Hippocampal formation (tissue), 2 donors: ENCODE measurements around the gene SPEF1.
A peak's percentile ranks its signal among the peaks of the same experiment; 100 is the strongest.
"Not testable (repeated sequence)": the region's sequence is repeated elsewhere in the genome, so short reads cannot be mapped to it uniquely, and the experiment has no call there.

Experiments used
- DNase-seq, 2 donors: peaks; one replicate each; lab custom pipeline; 2025; lab: John Stamatoyannopoulos, UW

The SPEF1 gene

DNA sequence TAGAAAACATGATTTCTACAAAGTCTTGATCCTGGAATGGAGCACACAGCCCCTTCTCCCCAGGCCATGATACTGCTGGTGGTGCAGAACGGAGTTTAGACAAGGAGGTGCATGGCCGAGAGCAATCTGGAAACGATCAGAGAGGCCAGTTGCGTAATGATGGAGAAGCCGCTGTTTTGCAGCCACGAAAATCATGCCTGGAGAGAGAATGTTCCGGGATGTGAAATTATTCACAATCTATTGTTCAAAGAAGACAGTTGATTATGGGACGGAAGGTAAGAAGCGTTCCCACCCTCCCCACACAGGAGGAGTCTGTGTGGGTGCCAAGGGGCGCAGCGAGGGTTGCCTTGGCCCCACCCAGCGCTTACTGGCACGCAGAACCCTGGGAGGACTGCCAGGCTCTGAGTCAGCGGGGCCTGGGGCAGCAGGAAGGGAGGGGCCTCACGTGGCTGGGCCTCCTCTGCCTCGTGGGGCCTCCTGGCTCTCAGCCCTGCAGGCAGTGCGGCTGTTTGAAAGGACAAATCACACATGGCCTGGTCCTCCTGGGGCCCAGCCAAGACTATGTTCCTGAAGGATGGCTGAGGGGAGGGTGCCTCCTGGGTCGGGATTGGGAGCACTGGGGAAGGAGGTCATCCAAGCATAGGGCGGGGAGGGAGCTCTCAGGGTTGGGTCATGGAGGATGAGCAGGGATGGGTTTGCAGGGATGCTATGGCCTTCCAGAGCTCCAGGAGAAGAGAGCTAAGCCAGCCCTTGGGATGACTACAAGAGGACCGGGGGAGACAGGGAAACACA lies 30.4 kb upstream of the SPEF1 start:
- peak; percentile 88 to 94 for DNase-seq

GRCh38 chr20:3808544-3808943 lies 27.3 kb upstream of the SPEF1 start:
- DNase-seq = no peak

- DNase-seq = no peak
Measured at GRCh38 chr20:3804781-3805180, 23.5 kb upstream of the SPEF1 start.

DNA sequence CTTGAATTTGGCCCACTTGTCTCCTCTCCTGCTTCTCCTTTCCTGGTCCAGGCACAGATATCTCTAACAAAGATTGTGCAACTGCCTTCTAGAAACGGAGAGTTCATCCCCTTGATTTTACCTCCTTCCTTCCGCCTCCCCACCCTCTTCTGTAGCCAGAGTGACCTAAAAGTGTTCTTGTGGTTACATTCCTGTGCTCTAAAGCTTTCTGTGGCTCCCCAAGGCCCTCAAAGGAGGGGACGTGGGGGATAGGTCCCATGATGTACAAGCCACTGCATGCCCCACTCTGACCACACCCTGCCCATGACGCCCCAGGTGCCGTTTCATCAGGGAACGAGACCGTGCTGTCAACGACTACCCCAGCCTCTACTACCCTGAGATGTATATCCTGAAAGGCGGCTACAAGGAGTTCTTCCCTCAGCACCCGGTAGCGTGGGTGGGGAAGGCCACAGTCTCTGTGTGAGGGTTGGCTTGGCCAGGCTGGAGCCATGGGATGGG lies 23.1 kb upstream of the SPEF1 start:
- DNase-seq = no peak

GRCh38 chr20:3803854-3804253 lies 22.6 kb upstream of the SPEF1 start:
- DNase-seq = no peak

GRCh38 chr20:3803289-3803688 lies 22.0 kb upstream of the SPEF1 start:
- no peak for DNase-seq

GRCh38 chr20:3802524-3803239 lies 21.4 kb upstream of the SPEF1 start:
- no peak for DNase-seq

- DNase-seq = no peak
Measured at GRCh38 chr20:3801846-3802245, 20.6 kb upstream of the SPEF1 start.

DNA sequence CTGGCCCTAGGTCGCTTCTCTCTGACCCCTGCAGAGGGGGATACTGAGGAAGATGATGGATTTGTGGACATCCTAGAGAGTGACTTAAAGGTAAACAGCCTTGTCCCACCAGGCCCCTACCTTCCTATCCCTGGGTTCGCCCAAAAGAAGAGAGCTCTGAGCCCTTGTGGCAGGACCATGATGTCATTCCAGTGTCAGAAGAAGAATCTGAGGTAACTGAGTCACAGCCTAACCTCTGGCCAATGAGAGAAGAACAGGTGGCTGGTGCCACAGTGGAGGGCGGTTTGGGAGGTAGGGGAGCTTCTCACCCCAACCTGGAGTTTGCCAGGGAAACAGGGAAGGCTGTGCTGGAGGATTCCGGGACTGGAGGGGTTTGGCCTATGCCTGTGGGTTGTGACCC lies 20.1 kb upstream of the SPEF1 start:
- DNase-seq = no peak

DNA sequence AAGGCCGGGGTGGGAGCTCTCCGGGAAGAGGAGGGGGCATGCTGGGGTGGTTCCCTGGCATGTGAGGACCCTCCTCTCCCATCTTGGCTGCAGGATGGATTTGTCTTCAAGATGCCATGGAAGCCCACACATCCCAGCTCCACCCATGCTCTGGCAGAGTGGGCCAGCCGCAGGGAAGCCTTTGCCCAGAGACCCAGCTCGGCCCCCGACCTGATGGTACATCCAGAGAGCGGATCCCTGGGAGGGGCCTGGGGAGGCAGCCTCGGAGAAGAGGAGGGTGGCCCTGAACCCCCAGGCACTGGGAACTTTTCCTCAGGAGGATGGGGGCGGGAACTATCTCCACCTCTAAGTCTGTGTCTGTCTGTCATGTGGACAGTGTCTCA lies 19.6 kb upstream of the SPEF1 start:
- DNase-seq = no peak

DNA sequence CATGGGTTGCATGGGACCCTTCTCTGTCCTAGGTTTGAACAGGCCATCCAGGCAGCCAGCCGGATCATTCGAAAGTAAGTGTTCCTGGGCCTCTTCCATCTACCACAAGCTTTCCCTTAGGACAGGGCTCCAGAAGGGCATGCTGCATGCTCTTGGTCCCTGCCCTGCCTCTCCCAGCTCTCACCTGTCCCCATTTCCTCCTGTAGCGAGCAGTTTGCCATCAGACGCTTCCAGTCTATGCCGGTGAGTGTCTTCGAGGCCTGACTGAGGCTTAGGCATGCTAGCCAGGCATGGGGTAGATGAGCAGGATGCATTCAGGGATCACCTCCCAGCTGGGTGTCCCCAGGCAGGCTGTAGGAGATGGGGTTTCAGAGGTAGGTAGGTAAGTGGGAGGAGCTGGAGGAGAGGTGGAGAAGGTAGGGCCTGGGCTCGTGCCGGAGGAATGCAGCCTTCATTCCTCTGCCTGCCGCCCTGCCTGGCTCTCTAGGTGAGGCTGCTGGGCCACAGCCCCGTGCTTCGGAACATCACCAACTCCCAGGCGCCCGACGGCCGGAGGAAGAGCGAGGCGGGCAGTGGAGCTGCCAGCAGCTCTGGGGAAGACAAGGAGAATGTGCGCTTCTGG lies 19.1 kb upstream of the SPEF1 start:
- DNase-seq = no peak

DNA sequence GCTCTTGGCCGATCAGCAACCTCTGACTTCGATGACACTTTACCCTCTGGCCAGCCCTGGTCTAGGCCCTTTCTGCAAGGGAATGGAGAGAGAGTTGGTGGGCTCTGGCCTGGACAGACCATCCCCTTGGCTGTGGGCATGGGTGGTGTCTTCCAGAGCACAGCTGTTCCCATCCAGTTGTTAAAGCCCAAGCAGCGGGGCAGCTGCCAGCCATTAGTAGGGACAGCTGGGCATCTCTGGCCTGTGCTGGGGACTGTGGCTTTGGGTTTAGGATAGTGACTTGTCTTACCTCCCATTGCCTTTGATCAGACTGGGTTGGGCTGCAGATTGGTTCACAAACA lies 17.6 kb upstream of the SPEF1 start:
- DNase-seq = no peak

GRCh38 chr20:3798373-3798768 lies 17.1 kb upstream of the SPEF1 start:
- DNase-seq = peak in 1 of 2 donors; percentile 35

GRCh38 chr20:3797592-3798372 lies 16.5 kb upstream of the SPEF1 start:
- no peak for DNase-seq

GRCh38 chr20:3797226-3797545 lies 15.9 kb upstream of the SPEF1 start:
- no peak for DNase-seq

DNA sequence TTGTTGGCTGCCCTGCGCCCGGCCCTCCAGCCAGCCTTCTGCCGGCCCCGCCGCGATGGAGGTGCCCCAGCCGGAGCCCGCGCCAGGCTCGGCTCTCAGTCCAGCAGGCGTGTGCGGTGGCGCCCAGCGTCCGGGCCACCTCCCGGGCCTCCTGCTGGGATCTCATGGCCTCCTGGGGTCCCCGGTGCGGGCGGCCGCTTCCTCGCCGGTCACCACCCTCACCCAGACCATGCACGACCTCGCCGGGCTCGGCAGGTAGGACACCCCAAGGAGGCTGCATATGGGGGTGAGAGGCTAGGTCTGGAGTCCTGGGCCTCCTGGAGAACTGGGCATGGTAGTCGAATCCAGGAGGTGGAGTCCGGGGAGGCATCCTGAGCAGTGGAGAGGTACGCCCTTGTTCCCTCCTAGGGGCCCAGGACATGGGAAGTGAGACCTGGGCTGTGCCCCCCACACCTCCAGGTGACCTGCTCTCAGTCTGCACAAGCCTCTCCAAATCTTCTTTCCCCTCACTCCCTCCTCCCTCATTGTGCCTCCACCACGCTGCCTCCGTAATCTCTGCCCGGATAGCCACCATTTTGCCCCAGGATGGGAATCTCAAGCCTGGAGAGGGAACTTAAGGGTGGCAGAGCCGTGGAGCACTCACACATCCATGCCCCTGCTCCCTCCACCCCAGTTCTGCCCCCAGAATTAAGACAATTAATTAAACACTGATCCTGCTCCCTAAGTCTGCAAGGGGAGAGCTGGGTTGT lies 15.4 kb upstream of the SPEF1 start:
- no peak for DNase-seq

DNA sequence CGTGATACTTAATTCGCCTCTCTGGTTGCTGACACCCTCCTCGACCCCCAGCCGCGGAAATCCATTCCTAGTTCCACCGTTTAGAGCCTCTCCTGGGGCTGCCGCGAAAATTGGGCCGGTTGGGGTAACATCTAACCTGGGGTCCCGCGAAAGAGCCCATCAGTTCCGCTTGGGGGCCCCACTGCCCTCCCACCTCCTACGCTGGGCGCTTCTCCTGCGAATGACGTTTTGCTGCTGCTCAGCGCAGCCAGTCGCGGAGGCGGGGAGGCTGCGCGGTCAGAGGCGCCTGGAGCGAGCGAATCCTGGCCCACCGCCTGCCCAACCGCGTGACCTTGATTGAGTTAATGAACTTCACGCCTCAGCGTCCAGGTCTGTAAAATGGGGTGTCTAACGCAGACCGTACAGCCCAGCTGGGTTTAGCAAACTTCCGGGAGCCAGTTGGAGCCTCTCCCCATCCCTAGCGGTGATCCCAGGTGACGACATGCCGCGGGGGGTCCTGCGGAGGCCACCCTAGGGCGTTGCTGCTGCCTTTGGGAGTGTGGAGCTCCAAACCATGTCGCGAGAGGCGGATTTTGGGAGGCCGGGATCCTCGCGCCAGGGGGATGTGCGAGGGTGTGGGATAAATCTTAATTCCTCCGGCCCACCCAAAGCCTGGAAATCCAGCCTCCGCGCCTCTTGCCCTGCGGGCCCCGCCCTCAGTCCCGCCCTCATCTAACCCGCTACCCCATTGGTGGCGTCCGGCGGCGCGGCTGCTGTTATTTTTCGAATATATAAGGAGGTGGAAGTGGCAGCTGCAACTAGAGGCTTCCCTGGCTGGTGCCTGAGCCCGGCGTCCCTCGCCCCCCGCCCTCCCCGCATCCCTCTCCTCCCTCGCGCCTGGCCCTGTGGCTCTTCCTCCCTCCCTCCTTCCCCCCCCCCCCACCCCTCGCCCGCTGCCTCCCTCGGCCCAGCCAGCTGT lies 14.5 kb upstream of the SPEF1 start, which contains the start of gene CDC25B:
Gene CDC25B, plus strand, starts transcription at position 800 of the 958 bp plus-strand sequence. CDS start 222 bp downstream, outside the sequence.
- peak; percentile 93 to 94 for DNase-seq

- no peak for DNase-seq
Measured at GRCh38 chr20:3794701-3795420, 13.6 kb upstream of the SPEF1 start.

DNA sequence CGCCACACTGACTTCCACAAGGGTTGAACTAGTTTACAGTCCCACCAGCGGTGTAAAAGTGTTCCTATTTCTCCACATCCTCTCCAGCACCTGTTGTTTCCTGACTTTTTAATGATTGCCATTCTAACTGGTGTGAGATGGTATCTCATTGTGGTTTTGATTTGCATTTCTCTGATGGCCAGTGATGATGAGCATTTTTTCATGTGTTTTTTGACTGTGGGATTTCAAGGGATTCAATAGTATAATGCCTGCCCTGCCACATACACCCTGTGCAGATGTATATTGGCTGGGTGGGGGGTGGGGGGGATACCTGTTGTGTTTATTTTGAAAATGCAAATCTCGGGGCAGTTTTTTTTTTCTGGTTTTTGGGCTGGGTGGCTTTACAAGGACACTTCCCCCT lies 12.9 kb upstream of the SPEF1 start:
- DNase-seq = not testable (repeated sequence)

DNA sequence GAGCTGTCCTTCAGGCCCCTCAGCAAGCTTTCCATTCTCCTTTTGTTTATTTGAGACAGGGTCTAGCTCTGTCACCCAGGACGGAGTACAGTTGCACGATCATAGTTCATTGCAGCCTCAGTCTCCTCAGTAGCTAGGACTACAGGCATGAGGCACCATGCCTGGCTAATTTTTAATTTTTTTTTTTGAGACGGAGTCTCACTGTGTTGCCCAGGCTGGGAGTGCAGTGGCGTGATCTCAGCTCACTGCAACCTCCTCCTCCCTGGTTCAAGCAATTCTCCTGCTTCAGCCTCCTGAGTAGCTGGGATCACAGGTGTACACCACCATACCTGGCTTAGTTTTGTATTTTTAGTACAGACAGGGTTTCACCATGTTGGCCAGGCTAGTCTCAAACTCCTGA lies 8.0 kb upstream of the SPEF1 start:
- DNase-seq = not testable (repeated sequence)
